ENCODE data around the gene ZNF749.

DNA sequence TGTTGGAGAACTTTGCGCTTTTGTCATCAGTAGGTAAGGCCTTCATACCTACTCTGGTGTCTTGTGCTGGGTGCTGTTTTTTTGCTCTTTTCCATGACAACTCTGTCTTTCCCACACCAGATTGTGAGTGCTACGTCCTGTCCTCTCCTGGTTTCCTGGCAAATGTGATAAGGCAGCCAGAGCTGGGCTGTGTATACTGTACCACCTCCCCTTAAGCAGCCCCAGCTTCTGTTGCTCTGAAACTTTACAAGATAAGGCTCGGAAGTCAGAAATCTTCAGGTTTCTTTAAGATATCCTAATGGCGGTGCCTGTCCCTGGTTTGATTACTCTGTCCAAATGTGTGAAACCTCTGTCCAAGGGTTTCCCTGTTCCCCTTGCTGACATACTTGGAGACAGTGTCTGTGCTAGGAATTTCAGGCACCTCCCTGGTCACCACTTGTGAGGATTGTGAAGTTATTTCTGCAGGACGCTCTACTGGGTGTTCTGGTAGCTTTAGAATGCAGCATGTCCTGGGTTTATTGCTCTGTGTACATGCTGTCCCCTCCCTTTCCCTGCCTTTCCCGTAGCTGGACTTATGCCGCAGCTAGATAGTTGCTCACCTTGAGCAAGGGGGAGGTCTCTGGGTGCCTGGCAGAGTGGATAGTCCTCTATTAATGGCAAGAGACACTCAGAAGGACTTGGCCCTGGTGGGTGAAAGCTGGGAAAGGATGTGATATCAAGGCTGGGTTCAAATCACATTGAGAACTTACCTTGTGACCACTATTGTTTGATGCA is 7.0 kb downstream of the ZNF749 start:
- TF ChIP-seq, protein P1, sequence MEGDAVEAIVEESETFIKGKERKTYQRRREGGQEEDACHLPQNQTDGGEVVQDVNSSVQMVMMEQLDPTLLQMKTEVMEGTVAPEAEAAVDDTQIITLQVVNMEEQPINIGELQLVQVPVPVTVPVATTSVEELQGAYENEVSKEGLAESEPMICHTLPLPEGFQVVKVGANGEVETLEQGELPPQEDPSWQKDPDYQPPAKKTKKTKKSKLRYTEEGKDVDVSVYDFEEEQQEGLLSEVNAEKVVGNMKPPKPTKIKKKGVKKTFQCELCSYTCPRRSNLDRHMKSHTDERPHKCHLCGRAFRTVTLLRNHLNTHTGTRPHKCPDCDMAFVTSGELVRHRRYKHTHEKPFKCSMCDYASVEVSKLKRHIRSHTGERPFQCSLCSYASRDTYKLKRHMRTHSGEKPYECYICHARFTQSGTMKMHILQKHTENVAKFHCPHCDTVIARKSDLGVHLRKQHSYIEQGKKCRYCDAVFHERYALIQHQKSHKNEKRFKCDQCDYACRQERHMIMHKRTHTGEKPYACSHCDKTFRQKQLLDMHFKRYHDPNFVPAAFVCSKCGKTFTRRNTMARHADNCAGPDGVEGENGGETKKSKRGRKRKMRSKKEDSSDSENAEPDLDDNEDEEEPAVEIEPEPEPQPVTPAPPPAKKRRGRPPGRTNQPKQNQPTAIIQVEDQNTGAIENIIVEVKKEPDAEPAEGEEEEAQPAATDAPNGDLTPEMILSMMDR (IDR thresholded peaks at IDR 0.05), result no peak
- no peak for TF ChIP-seq POLR2A (IDR thresholded peaks at IDR 0.05)

Data from heart left ventricle (tissue), 13 donors.